ENCODE data around the gene RAD9A.

RAD9A gene

GRCh38 chr11:67429038-67429668, 37.4 kb downstream of the RAD9A start:
- DNase-seq = no peak

DNA sequence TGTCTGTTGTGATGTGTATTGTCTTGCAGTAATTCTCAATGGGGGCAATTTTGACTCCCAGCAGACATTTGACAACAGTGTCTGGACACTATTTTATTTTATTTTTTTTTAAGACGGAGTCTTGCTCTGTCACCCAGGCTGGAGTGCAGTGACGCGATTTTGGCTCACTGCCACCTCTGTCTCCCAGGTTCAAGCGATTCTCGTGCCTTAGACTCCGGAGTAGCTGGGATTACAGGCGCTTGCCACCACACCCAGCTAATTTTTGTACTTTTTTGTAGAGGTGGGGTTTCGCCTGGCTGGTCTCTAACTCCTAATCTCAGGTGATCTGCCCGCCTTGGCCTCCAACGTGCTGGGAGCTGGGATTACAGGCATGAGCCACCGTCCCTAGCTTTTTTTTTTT, 37.9 kb downstream of the RAD9A start:
- DNase-seq = no peak

GRCh38 chr11:67431346-67432249, 39.8 kb downstream of the RAD9A start:
- DNase-seq = no peak

DNA sequence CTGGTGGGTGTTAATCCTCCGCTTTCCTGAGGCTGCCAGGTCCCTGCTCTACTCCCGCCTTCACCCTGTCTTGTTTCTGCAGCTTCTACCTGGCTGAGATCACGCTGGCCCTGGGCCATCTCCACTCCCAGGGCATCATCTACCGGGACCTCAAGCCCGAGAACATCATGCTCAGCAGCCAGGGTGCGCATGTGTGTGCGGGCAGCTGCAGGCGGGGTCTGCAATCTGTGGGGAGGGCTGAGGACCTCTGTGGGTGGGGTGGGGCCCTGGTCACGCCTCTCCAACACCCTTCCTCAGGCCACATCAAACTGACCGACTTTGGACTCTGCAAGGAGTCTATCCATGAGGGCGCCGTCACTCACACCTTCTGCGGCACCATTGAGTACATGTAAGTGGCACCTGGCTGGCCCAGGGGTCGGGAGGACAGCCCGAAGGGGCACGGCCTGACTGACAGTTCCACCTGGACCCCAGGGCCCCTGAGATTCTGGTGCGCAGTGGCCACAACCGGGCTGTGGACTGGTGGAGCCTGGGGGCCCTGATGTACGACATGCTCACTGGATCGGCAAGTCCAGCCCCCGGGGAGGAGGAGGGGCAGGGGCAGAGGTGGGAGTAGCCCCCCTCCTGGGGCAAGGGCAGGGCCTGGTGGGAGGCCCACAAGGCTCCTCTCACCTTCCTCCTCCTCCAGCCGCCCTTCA, 41.0 kb downstream of the RAD9A start:
- no peak for DNase-seq

- no peak for DNase-seq
Measured at GRCh38 chr11:67433536-67434394, 42.0 kb downstream of the RAD9A start.

DNA sequence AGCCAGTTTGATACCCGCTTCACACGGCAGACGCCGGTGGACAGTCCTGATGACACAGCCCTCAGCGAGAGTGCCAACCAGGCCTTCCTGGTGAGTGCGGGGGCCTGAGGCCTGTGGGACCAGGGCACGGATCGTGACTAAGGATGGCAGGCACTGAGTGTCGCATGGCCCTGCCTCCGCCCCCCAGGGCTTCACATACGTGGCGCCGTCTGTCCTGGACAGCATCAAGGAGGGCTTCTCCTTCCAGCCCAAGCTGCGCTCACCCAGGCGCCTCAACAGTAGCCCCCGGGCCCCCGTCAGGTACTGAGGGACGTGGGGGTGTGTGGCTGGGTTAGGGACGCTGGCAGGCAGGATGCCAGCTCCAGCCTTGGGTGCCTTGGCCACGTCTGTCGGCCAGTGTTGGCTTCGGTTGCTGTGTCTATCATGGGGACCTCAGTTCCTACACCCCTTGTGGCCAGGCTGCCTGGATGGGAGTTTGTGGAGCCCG, 42.7 kb downstream of the RAD9A start:
- no peak for DNase-seq

DNA sequence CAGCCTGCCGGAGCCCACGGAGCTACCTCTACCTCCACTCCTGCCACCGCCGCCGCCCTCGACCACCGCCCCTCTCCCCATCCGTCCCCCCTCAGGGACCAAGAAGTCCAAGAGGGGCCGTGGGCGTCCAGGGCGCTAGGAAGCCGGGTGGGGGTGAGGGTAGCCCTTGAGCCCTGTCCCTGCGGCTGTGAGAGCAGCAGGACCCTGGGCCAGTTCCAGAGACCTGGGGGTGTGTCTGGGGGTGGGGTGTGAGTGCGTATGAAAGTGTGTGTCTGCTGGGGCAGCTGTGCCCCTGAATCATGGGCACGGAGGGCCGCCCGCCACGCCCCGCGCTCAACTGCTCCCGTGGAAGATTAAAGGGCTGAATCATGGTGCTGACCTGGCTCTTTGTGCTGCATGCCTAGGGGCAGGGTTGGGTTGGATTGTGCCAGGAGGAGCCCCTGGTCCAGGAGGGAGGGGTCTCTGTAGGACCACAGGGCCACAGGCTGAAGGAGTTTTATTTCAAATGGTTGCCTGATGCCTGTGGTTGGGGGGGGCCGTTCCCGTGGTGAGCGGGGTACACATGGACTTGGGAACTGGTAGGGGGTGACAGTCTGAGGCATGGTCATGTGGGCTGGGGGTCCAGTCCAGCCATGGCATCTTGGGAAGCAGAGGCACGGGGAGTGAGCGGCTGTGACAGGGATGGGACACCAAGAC, 43.4 kb downstream of the RAD9A start:
- no peak for DNase-seq

DNA sequence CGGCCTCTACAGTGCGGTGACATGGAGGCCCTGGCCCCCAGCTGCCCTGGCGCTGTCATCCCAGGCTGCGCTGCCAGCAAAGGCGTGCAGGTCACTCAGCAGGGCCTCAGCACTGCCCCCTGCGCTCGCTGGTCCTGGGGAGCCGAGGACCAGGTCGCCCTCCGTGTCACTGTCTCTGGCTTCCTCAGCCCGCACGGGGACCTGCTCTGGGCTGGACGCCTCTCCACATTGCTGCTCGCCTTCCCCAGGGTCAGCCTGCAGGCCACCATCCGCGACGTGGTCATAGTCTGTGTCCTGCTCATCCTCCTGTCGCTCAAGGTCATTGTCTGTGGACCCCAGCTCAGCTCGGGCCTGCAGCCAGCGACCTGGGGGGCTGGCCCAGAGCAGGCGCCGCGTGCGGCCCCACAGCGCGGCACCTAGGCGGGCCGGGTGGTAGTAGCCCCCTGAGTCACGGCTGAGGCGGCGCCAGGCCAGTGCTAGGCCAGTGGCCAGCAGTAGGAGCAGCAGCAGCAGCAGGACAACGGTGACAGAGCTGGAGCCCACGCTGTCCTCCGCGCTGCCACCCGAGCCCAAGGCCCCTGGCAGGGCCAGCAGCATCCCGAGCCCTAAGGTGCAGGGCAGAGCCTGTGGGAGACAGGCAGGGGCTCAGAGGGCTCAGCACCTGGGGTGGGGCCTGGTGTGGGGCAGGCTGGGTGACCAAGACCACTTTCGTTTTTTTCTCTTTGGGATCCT, 44.1 kb downstream of the RAD9A start:
- DNase-seq = no peak

DNA sequence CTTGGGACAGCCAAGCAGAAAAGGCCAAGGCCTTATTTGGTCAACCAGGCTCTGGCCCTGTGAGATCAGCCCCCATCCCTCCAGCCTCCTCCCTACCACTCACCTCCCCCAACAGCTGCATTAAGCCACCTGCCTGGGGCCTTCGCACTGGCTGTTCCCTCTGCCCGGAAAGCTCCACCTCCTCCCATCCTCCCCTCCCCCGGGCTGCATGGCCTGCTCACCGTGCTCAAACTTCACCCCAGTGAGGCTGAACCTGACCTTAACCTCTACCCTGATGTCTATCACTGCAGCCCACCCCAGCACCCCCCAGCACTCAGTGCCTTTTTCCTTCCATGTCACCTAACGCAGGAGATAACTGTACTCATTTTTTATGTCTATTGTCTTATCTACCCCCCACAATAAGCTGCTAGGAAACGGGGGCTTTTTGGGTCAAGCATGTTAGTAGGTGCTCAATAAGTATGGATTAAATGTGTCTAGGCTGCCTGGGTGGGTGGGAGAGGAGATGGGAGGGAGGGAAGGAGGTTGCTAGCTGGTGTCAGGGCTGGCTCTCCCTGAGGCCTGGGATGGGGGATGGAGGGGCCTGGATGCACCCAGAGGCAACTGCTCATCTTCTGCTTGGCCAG, 44.8 kb downstream of the RAD9A start:
- DNase-seq = peak in 3 of 5 donors; percentile 47 to 84 (median 50)

DNA sequence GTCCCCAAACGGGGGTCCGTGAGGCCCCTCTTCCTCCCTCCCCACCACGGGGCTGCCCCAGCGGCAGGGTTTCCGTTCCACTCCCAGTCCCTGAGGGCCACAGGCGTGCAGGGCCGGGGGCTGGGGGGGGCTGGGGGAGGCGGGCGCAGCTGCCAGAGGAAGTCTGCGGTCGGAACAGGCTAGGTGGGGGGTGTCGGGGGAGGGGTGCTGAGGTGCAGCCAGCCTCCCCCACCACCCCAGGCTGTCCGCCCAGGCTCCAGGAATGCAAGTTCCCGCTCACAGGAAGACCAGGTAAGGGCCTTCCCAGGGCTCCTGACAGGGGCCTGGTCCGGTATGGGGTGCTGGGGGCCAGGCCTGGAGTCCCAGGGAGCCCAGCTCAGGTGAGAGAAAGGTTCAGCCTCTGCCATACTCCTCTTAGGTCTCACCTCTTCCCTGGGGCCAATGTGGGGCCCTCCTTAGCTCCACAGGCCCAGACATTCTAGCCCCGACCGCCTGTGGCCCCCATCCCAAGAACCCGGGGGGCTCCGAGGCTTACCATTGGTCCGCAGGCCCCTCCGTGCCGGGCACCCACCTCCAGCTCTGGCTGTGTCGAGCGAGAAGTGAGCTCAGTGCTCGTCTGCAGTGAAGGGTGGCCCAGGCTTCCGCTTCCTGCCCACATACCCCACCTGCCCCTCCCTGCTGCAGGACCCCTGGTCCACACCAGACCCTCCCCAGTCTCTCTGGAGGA, 45.5 kb downstream of the RAD9A start, which contains the start of gene PTPRCAP:
TSS of gene PTPRCAP (minus strand) at position 601 of the 727 bp plus-strand sequence. CDS start at position 538, 63 bp downstream.
- peak; percentile 62 to 84 (median 71) for DNase-seq

DNA sequence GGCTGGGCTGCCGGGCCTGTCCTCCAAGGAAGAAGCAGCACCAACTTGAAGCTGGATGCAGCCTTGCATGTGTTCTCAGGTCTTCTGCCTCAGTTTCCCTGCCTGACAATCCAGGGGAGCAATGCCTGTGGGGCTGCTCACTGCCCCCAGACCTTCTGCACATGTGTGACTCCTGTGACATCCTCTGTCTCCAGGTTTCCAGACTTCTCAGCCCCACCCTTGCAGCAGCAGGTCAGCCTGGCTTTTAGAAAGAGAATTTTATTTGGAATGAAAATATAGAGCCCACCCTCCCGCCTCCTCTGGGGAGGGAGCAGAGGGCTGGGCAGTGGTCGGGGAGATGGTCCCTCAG, 46.0 kb downstream of the RAD9A start:
- DNase-seq = no peak

- peak; percentile 63 to 85 (median 75) for DNase-seq
Measured at GRCh38 chr11:67438158-67438902, 46.5 kb downstream of the RAD9A start.

DNA sequence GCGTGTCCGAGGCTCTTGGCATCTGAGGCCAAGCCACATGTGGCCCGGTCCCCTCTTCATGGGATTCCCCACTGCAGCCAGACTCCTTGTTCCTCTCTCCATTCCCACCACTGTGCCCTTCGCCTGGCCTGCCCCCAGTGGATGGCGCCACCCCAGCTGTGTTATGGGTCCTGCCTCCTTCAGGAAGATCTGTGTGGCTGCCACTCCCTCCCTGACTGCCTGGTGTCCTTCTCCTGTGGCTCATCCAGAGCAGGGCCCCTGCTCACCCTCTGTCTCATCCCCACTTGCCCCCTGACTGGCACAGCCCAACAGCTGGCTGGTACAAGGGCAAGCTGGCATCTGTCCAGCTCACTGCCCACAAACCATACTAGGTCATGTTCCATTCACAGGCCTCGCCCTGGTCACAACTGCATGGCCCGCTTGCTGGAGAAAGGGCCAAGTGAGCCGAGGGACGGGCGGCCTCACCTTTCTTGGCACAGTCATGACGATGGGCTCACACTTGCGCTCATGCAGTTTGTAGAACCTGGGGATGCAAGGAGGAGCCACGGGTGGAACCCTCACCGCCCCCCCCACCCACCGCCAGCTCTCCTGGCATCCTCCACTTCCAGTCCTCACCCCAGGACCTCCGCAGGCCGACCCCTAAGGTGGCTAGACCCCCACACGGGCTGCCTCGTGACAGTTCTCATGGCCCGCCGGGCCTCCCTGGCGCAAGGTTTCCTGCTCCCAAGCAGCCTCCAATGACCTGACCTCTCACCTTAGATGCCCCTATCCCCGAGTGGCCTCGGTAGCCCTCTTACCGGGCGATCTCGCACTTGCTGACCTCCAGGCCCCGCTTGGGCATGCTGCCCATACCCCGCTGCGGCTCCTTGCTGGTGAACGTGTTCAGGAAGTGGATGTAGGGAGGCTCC, 47.8 kb downstream of the RAD9A start:
- DNase-seq = no peak

DNA sequence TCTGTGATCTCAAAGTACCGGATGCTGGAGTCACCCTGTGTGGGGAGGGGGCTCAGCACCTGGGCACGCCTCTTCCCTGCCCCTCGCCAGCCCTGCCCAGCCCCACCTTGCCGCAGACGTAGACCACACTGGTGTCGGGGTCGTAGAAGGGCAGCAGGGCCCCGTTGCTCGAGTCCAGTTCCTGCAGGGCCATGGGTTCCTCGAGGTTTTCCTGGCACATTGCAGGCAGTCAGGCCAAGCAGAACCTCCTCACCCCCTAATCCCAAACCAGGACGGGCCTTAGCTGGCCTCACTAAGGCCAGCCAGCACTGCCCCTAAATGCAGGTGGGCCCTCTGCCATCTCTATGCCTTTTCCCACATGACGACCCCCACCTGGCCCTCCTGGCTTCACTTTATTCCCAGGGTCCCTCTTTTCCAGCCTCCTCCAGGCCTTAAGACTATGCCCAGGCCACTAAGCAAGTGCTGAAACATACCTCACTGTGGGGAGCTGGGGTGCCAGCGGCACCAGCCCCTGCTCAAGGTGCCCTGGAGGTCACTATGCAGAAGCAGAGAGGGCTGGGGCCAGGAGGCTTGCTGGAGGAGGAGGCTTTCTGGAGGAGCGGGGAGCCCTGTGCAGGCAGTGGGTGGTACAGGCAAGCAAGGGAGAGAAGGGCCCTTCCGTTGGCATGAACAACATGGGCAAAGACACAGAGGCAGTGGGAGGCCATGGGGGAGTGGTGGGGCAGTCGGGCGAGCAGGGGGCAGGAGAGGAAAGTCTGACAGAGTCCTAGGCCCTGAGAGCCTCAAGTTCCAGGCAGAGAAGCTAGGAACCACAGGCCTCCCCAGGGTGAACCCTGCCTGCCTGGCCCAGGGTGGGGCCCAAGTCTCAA, 48.7 kb downstream of the RAD9A start:
- DNase-seq = no peak

GRCh38 chr11:67441098-67441563, 49.3 kb downstream of the RAD9A start:
- DNase-seq = no peak

- DNase-seq = no peak
Measured at GRCh38 chr11:67441731-67442351, 50.1 kb downstream of the RAD9A start.

All from T-helper 1 cell (primary cell).